EH (cell line): ENCODE data around the gene GHR.
A peak's percentile ranks its signal among the peaks of the same experiment; 100 is the strongest.
"Not testable (repeated sequence)": the region's sequence is repeated elsewhere in the genome, so short reads cannot be mapped to it uniquely, and the experiment has no call there.

Experiments used
- DNase-seq: peaks from one replicate; pipeline ENCODE4 v3.0.0-alpha.2; 2015; ENCODE audit warnings: low read depth

The GHR gene

GRCh38 chr5:42569953-42570548, 146.8 kb downstream of the GHR start:
- DNase-seq: no peak

- peak; percentile 21 for DNase-seq
These were observed 148.0 kb downstream of the GHR start for GRCh38 chr5:42570966-42571960.

- DNase-seq: no peak
These were observed 149.1 kb downstream of the GHR start for GRCh38 chr5:42572313-42572712.

GRCh38 chr5:42573386-42573785, 150.1 kb downstream of the GHR start:
- no peak for DNase-seq

DNA sequence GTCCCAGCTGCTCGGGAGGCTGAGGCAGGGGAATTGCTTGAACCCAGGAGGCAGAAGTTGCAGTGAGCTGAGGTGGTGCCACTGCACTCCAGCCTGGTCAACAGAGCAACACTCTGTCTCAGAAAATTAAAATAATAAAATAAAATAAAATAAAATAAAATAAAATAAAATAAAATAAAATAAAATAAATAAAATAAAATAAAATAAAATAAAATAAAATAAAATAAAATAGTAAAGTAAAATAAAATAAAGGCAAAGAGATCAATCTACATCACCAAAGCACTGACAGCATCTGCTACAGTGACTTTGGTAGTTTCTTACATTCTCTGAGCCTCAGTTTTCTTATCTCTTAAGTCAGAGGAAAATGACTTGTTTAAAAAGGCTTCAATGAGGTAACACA, 152.7 kb downstream of the GHR start:
- DNase-seq: not testable (repeated sequence)

DNA sequence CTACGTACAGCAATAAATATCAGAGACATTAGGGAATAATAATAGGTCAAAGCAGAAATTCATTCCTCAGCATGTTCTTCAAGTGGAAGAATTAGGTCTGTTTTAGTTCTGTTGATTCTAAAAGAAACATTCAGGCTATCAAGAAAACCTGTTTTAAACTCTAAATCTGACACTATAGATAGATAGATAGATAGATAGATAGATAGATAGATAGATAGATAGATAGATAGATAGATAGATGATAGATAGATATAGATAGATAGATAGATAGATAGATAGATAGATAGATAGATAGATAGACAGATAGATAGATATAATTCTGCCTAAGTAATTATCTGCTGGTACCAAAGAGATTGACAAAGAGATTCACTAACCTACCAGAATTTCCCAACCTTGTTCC, 155.7 kb downstream of the GHR start:
- DNase-seq: not testable (repeated sequence)

- DNase-seq: no peak
These were observed 156.1 kb downstream of the GHR start for GRCh38 chr5:42579320-42579719.

- DNase-seq: no peak
These were observed 158.6 kb downstream of the GHR start for GRCh38 chr5:42581845-42582244.

GRCh38 chr5:42582723-42583122, 159.5 kb downstream of the GHR start:
- no peak for DNase-seq

DNA sequence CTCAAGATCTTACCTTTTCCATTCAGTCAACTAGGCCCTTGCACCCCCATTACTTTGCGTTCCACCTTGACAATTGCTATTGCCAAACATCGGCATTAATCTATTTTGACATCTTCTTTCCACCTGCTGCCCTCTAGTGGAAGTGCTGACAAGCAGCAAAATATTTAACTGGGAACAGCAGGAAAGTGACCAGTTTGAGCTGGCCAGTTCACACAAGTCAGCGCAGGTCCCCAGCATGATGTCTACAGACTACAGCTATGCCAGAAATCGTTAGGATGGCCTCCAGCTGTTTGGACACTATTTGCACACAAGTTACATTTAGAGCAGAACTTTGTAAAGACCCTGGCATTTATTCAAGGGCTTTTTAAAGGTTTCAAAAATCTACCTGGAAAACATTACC, 160.1 kb downstream of the GHR start:
- peak; percentile 60 for DNase-seq

DNA sequence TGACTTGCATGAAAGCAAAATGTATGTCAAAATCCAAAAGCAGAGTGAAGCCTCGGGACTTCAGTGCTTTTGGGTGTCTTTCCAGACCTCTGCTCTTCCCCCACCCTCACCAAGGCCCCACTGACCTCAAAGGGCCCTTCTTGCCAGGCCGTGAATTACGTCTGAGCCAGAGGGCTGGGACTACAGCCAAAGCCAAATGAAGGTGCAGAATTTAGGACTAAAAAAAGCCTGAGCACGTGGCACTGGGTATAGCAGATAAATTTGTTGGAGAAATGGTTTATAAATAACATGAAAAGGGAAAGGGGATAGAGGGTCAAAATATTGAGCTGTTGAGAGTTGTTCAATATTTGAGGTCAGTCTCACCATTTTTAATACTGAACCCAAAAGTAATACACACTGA, 163.4 kb downstream of the GHR start:
- DNase-seq: no peak

DNA sequence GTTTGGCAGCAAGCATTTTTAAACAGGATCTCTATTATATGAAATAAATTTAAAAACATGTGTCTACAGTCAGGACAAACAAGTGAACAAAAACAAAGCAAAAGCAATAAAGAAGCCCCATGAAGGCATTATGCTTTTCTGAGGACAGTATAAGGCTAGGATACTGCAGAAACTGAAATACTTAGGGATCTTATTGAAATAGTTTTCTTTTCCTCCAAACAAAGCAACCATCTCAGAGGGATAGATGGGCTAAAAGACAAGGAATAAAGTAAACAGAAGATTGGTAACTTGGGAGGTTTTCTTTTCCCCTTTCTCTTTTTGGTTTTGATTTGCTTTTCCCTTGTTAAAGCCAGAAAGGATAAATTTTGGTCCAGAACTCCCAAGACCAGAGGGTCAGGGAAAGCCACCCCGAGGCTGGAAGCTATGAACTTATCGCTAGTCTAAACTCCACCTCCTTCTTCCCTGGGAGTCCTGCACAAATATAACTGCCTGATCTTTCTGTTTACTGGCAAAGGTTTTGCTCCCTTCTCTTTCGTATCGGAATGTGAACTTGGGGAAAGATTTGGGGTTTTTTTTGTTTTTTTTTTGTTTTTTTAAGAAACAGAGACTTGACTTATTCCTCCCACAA, 164.0 kb downstream of the GHR start:
- DNase-seq: no peak

GRCh38 chr5:42590566-42590965, 167.3 kb downstream of the GHR start:
- no peak for DNase-seq

DNA sequence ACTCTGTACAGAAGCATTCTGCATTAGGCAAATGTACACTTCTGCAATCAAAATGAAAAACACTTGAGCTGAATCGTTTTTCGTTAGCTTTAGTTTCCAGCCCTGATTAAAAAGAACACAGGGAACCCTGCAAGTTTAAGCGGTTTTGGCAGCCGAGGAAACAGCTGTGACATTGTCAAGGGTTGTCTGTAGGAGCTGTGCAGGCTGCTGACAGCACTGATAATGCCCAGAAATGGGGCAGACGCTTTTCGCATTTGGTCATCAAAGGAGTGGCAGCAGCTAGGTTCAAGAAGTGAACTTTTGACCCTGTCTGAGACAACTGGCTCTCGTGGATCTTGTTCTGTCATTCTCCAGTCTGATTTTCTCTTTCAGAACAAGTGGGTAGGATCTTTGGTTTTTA, 167.8 kb downstream of the GHR start:
- DNase-seq: no peak

GRCh38 chr5:42592401-42593140, 169.3 kb downstream of the GHR start:
- no peak for DNase-seq

DNA sequence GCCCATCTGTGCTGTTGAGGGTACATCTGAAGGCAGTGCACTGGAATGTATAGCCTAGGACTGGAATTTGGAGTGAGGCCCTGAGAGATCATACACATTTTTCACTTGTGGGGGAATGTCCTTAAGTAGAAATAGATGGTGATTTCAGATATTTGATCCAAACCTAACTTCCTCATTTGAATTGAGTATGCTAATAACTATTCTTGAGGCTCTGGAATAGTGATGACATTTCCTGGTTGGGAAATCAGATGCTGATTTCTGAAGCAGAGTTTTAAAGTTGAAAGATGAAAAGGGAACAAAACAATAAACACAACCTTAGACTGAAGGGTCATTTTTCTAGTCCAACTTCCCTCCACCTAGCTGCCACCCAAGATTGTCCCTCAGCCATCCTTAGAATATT, 170.4 kb downstream of the GHR start:
- no peak for DNase-seq

- no peak for DNase-seq
These were observed 172.4 kb downstream of the GHR start for GRCh38 chr5:42595597-42595996.

DNA sequence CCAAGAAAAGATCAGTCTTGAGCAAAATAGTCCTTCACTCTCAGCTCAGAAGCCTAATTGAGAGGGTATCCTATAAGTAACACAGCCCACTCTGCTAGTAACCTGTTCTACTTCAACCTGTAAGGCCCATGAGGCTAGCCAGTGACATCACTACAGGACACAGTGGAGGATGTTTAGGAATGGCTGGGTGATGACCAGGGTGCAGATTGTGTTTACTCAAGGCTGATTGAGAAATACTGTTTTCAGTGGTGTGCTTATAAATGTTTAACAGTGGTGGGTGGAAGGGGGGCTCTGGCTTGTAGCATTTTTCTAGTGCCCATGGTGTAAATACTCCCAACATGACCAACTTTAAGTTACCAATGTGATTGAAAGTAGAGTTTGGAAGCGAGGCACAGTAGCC, 173.6 kb downstream of the GHR start:
- DNase-seq: no peak

DNA sequence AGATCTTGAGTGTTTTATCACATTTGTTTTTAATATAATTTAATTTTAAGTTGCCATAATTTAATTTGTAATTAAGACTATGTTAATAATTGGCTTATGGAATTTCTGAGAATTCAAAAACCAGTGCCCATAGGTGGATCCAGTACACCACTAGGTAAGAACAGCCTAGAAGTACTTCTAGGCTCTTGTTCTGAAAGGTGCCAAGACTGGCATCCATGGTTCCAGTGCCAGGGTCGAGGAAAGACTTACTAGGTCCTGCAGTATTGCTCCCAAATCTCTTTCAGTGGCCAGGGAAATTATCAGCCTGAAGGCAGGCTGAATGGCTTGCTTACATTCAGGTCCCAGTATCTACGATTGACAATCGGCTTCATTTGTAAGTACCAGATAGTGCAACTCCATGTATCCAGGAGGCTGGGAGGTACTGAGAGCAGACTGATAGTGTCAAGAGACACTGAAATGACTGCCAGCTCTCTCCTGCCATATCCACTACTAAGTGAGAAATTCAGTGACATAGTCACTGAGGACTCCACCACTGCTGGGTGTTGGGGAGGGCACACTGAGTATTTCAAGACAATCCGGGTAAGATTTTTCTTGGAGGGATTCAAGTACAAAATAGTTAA, 174.2 kb downstream of the GHR start:
- no peak for DNase-seq

DNA sequence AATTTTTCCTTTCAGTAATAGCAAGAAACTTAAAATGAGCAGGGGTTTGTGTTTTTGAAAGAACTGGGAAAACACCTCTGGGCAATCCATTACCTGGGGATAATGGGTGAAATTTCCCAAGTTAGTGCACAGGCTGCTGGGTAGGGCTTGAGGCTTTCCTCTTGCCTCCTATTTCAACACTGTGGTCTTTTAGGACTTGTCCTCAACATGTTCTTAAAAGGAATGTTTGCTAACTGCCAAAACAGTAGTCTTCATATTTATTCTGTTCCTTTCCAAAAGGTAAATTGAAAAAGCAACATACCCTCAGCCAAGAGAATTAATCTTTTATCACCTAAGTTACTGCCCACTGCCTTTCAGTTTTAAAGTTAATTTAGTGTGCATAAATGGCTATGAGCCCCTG, 175.1 kb downstream of the GHR start:
- DNase-seq: no peak

DNA sequence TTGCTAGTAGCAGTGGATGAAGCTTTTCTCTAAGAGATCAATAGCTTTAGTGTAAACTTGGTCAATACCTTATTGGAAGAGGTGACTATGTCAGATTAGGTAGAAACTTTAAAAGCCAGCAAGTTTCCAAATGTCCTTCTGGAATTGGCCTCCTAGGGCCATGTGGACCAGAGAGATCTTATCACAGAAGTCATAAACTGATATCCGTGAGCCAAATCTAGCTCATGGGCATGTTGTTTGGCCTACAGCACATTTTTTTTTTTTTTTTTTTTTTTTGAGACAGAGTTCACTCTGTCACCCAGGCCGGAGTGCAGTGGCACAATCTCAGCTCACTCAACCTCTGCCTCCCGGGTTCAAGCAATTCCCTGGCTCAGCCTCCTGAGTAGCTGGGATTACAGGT, 175.9 kb downstream of the GHR start:
- no peak for DNase-seq

DNA sequence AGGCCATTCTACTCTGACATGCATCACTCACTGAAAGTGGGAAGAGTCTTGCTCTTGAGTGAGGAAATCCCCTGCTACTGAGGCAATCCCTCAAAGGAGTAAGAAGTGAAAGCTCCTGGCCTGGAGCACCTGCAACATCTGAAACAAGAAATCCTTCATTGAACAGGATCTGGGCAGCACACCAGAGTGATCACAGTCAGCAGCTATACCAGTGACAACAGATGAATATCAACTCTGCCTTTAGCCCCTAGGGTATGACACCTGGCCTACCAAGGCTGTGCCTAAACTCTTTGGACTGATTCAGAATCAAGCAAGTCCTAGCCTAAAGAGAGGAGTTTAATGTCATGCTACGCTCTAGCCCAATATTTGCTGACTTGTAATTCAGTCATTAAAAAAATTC, 177.2 kb downstream of the GHR start:
- no peak for DNase-seq
